ENCODE data around the gene RASSF4. TPM values are rescaled to one million over a fixed set of nuclear protein-coding genes. Genes with fewer than 3 reads are reported as not detected.

Gene RASSF4
- total and polyA plus RNA-seq, 2 donors (not counting 3 experiments of a cell fraction or from before 2014, with no cell fraction given): 7.6 to 8.2 TPM

DNA sequence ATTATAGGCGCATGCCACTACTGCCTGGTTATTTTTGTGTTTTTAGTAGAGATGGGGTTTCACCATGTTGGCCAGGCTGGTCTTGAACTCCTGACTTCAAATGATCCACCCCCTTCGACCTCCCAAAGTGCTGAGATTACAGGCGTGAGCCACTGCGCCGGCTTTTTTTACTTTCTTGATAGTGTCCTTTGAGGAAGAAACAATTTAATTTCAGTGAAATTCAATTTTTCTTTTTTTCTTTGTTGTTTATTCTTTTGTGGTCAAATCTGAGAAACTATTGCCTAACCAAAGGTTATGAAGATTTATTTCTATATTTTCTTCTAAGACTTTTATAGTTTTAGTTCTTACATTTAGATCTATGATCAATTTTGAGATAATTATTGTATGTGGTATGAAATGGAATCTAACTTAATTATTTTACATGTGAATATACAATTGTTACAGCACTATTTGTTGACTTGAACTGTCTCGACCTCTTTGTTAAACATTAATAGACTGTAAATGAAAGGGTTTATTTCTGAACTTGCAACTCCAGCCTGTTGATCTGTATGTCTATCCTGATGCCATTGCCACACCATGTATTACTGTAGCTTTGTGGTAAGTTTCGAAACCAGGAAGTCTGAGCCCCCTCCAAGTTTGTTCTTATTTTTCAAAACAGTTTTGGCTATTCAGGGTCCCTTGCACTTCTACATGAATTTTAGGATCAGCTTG, 19.8 kb upstream of the RASSF4 start:
- BruUV-seq (replicated peaks): no TSS peak
- H3K9me1 ChIP-seq (replicated peaks; ENCODE audit: control insufficient read depth, extremely low read depth, insufficient read depth, low read length): no peaks in the 10 kb centered on the region
- no peaks in the 10 kb centered on the region for H3K9me3 ChIP-seq (replicated peaks; ENCODE audit: control insufficient read depth, insufficient read depth, low read length)
- no peaks in the 10 kb centered on the region for H3K4me1 ChIP-seq (ENCODE audit: control insufficient read depth, extremely low read depth, insufficient read depth, low read length)
- H3K4me3 ChIP-seq (replicated peaks in 1 of 3; ENCODE audit: insufficient read depth in 1 of 3, low read depth in 1 of 3, low read length in 3 of 3): no peak overlapping the region
- dilution Hi-C loops (cut with MboI; ENCODE audit: extremely low pct_ligation_motif_present, low sequenced_read_pairs) (no loop called here), intact Hi-C loops (cut with micrococcal nuclease) (no loop called here)
- no peak for TF ChIP-seq MYC (IDR thresholded peaks at IDR 0.05; ENCODE audit: low read depth, low read length)
- TF ChIP-seq JUN (IDR thresholded peaks at IDR 0.05; ENCODE audit: borderline replicate concordance, insufficient read depth, insufficient read length, low read depth): no peak
- TF ChIP-seq, protein P1, sequence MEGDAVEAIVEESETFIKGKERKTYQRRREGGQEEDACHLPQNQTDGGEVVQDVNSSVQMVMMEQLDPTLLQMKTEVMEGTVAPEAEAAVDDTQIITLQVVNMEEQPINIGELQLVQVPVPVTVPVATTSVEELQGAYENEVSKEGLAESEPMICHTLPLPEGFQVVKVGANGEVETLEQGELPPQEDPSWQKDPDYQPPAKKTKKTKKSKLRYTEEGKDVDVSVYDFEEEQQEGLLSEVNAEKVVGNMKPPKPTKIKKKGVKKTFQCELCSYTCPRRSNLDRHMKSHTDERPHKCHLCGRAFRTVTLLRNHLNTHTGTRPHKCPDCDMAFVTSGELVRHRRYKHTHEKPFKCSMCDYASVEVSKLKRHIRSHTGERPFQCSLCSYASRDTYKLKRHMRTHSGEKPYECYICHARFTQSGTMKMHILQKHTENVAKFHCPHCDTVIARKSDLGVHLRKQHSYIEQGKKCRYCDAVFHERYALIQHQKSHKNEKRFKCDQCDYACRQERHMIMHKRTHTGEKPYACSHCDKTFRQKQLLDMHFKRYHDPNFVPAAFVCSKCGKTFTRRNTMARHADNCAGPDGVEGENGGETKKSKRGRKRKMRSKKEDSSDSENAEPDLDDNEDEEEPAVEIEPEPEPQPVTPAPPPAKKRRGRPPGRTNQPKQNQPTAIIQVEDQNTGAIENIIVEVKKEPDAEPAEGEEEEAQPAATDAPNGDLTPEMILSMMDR (IDR thresholded peaks at IDR 0.05; ENCODE audit: extremely low read depth in 1 of 2, insufficient read depth in 1 of 2, low read depth in 1 of 2, low read length in 2 of 2): no peak
- TF ChIP-seq POLR2AphosphoS5 (IDR thresholded peaks at IDR 0.05; ENCODE audit: insufficient read depth, low read depth, low read length): no peak
- no peak for TF ChIP-seq GATA2 (IDR thresholded peaks at IDR 0.05; ENCODE audit: insufficient read depth, insufficient read length, low read depth, low read length)
- TF ChIP-seq EZH2 (IDR thresholded peaks at IDR 0.05; ENCODE audit: borderline replicate concordance, low read depth, low read length, severe bottlenecking): no peak
- TF ChIP-seq POLR2A (IDR thresholded peaks at IDR 0.05; ENCODE audit: low read depth, low read length): no peak
- TF ChIP-seq, protein P2, sequence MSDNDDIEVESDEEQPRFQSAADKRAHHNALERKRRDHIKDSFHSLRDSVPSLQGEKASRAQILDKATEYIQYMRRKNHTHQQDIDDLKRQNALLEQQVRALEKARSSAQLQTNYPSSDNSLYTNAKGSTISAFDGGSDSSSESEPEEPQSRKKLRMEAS (IDR thresholded peaks at IDR 0.05; ENCODE audit: insufficient read depth, insufficient read length): no peak
- TF ChIP-seq FOS (IDR thresholded peaks at IDR 0.05; ENCODE audit: borderline replicate concordance, insufficient read depth, low read length): no peak
- ChIA-PET CTCF (no interaction called here), POLR2A (no interaction called here)
- FAIRE-seq: no peak
- H4K20me1 ChIP-seq (replicated peaks; ENCODE audit: control insufficient read depth, extremely low read depth, insufficient read depth, low read length): no peaks in the 10 kb centered on the region
- H3K36me3 ChIP-seq (ENCODE audit: control insufficient read depth in 2 of 2, extremely low read depth in 1 of 2, insufficient read depth in 2 of 2, low read length in 2 of 2): no peaks in the 10 kb centered on the region
- no peak overlapping the region for H2AFZ ChIP-seq (ENCODE audit: low read depth, low read length)
- H3K27me3 ChIP-seq (ENCODE audit: control insufficient read depth in 2 of 2, insufficient read depth in 2 of 2, low read length in 2 of 2): peaks cover 2 to 12% of the 10 kb centered on the region in 2 experiments
- H3K79me2 ChIP-seq (ENCODE audit: control insufficient read depth, insufficient read depth, low read length): no peaks in the 10 kb centered on the region
- no peak overlapping the region for H3K9ac ChIP-seq (replicated peaks; ENCODE audit: extremely low read depth, insufficient read depth, low read length)
- H3K4me2 ChIP-seq (ENCODE audit: insufficient read depth, low read length): no peak overlapping the region
- H3K27ac ChIP-seq (ENCODE audit: insufficient read depth, low read depth, low read length): no peak overlapping the region
- no peak for DNase-seq (ENCODE audit: low read depth, low spot score)
